OCI-LY7 (cell line): ENCODE results near the gene KIAA1671.

ENCODE experiments used
- CTCF ChIP-seq: fragments of 200-600 bp; sonication (generic); conservative IDR thresholded peaks from 2 replicates; pipeline ENCODE4 v1.5.1; 2014; ENCODE audit warnings: mild to moderate bottlenecking, antibody characterized with exemption, low read length, moderate library complexity, mixed read lengths
- EZH2phosphoT487 ChIP-seq: fragments of 200-600 bp; sonication (generic); IDR thresholded peaks from 2 replicates; pipeline ENCODE4 v1.6.1; 2018; ENCODE audit warnings: low read depth, borderline replicate concordance, mild to moderate bottlenecking, mixed run types, antibody characterized with exemption, low read length, moderate library complexity, mixed read lengths

- TF ChIP-seq CTCF (no peak), EZH2phosphoT487 (no peak)
Observed at GRCh38 chr22:25002241-25002985, 49.9 kb downstream of the KIAA1671 start.
